ENCODE measurements around the gene APLP1.

APLP1 gene

GRCh38 chr19:35856546-35857149 is 11.7 kb upstream of the APLP1 start, which contains the start of gene KIRREL2:
Gene KIRREL2, plus strand, starts transcription at chr19:35856911. Its CDS starts 209 bp downstream, at chr19:35857120.
- Histone ChIP-seq H3K9ac (ENCODE audit: low read length) (no peak within 1 kb of the TSS), H4K8ac (ENCODE audit: low read depth, low read length) (no peak within 1 kb of the TSS), H2BK12ac (ENCODE audit: low read length) (no peak within 1 kb of the TSS), H3K27ac (ENCODE audit: low read depth, low read length) (no peak within 1 kb of the TSS), H3K14ac (ENCODE audit: low read length) (no peak within 1 kb of the TSS), H3K4me1 (ENCODE audit: control insufficient read depth in 1 of 2, insufficient read depth in 2 of 2, low read length in 2 of 2) (peaks cover 6 to 9% of the 10 kb centered on the region in 2 experiments), H3K9me3 (ENCODE audit: insufficient read depth, low read depth, low read length) (peaks cover 2% of the 10 kb centered on the region), H3K4me3 (ENCODE audit: low read depth, low read length) (peak within 1 kb of the TSS; percentile 27), H3K79me1 (ENCODE audit: low read length) (no peaks in the 10 kb centered on the region), H4K12ac (ENCODE audit: low read depth, low read length) (no peak within 1 kb of the TSS), H2AFZ (ENCODE audit: insufficient read depth, low read length, poor library complexity) (peak within 1 kb of the TSS; percentile 8), H3K27me3 (ENCODE audit: insufficient read depth, low read length) (peaks cover 47% of the 10 kb centered on the region), H3K79me2 (ENCODE audit: control insufficient read depth, insufficient read depth, low read length, poor library complexity) (no peaks in the 10 kb centered on the region), H4K91ac (ENCODE audit: low read depth, low read length) (no peak within 1 kb of the TSS), H2AK5ac (ENCODE audit: low read length) (no peak within 1 kb of the TSS), H3K36me3 (ENCODE audit: control insufficient read depth in 1 of 2, insufficient read depth in 2 of 2, low read length in 2 of 2) (no peaks in the 10 kb centered on the region), H3K4ac (ENCODE audit: low read depth, low read length) (no peak within 1 kb of the TSS), H3K4me2 (ENCODE audit: low read length) (peak within 1 kb of the TSS; percentile 62), H2BK120ac (ENCODE audit: insufficient read depth, low read length, poor library complexity) (no peak within 1 kb of the TSS), H3K23ac (ENCODE audit: low read length) (no peak within 1 kb of the TSS), H2BK5ac (ENCODE audit: low read depth, low read length, poor library complexity) (no peak within 1 kb of the TSS), H3K18ac (ENCODE audit: low read length) (no peak within 1 kb of the TSS)
- WGBS (ENCODE audit: extremely low coverage, insufficient coverage, insufficient read length): no CpG with 5 or more reads among the region's 42 CpGs
- no peak for DNase-seq

GRCh38 chr19:35858311-35858710 is 10.1 kb upstream of the APLP1 start:
- Histone ChIP-seq H3K27me3 (ENCODE audit: insufficient read depth, low read length) (peaks cover 47% of the 10 kb centered on the region), H3K23ac (ENCODE audit: low read length) (no peak overlapping the region), H3K4me3 (ENCODE audit: low read depth, low read length) (no peak overlapping the region), H2AFZ (ENCODE audit: insufficient read depth, low read length, poor library complexity) (no peak overlapping the region), H3K9me3 (ENCODE audit: insufficient read depth, low read depth, low read length) (peaks cover 5% of the 10 kb centered on the region), H3K4me1 (ENCODE audit: control insufficient read depth in 1 of 2, insufficient read depth in 2 of 2, low read length in 2 of 2) (peaks cover 6 to 9% of the 10 kb centered on the region in 2 experiments), H3K4ac (ENCODE audit: low read depth, low read length) (no peak overlapping the region), H3K27ac (ENCODE audit: low read depth, low read length) (no peak overlapping the region), H3K18ac (ENCODE audit: low read length) (no peak overlapping the region), H3K79me1 (ENCODE audit: low read length) (no peaks in the 10 kb centered on the region), H3K79me2 (ENCODE audit: control insufficient read depth, insufficient read depth, low read length, poor library complexity) (no peaks in the 10 kb centered on the region), H2BK120ac (ENCODE audit: insufficient read depth, low read length, poor library complexity) (no peak overlapping the region), H4K91ac (ENCODE audit: low read depth, low read length) (no peak overlapping the region), H3K4me2 (ENCODE audit: low read length) (no peak overlapping the region), H3K36me3 (ENCODE audit: control insufficient read depth in 1 of 2, insufficient read depth in 2 of 2, low read length in 2 of 2) (no peaks in the 10 kb centered on the region), H3K9ac (ENCODE audit: low read length) (no peak overlapping the region), H2BK5ac (ENCODE audit: low read depth, low read length, poor library complexity) (no peak overlapping the region), H2AK5ac (ENCODE audit: low read length) (no peak overlapping the region), H4K8ac (ENCODE audit: low read depth, low read length) (no peak overlapping the region), H2BK12ac (ENCODE audit: low read length) (no peak overlapping the region), H3K14ac (ENCODE audit: low read length) (no peak overlapping the region), H4K12ac (ENCODE audit: low read depth, low read length) (no peak overlapping the region)
- no peak for DNase-seq
- WGBS (ENCODE audit: extremely low coverage, insufficient coverage, insufficient read length): no CpG with 5 or more reads among the region's 6 CpGs

GRCh38 chr19:35859414-35859813 is 9.0 kb upstream of the APLP1 start:
- H4K8ac ChIP-seq (ENCODE audit: low read depth, low read length): no peak overlapping the region
- peaks cover 6 to 9% of the 10 kb centered on the region in 2 experiments for H3K4me1 ChIP-seq (ENCODE audit: control insufficient read depth in 1 of 2, insufficient read depth in 2 of 2, low read length in 2 of 2)
- no peaks in the 10 kb centered on the region for H3K36me3 ChIP-seq (ENCODE audit: control insufficient read depth in 1 of 2, insufficient read depth in 2 of 2, low read length in 2 of 2)
- H2AFZ ChIP-seq (ENCODE audit: insufficient read depth, low read length, poor library complexity): no peak overlapping the region
- no peak for DNase-seq
- no peak overlapping the region for H4K12ac ChIP-seq (ENCODE audit: low read depth, low read length)
- H2AK5ac ChIP-seq (ENCODE audit: low read length): no peak overlapping the region
- no peak overlapping the region for H3K23ac ChIP-seq (ENCODE audit: low read length)
- H2BK12ac ChIP-seq (ENCODE audit: low read length): no peak overlapping the region
- no peak overlapping the region for H3K14ac ChIP-seq (ENCODE audit: low read length)
- no peak overlapping the region for H3K18ac ChIP-seq (ENCODE audit: low read length)
- no peak overlapping the region for H3K4ac ChIP-seq (ENCODE audit: low read depth, low read length)
- no peak overlapping the region for H3K27ac ChIP-seq (ENCODE audit: low read depth, low read length)
- no peak overlapping the region for H2BK120ac ChIP-seq (ENCODE audit: insufficient read depth, low read length, poor library complexity)
- peaks cover 5% of the 10 kb centered on the region for H3K9me3 ChIP-seq (ENCODE audit: insufficient read depth, low read depth, low read length)
- H3K4me3 ChIP-seq (ENCODE audit: low read depth, low read length): no peak overlapping the region
- no peak overlapping the region for H2BK5ac ChIP-seq (ENCODE audit: low read depth, low read length, poor library complexity)
- no peak overlapping the region for H4K91ac ChIP-seq (ENCODE audit: low read depth, low read length)
- H3K27me3 ChIP-seq (ENCODE audit: insufficient read depth, low read length): peaks cover 47% of the 10 kb centered on the region
- no peaks in the 10 kb centered on the region for H3K79me2 ChIP-seq (ENCODE audit: control insufficient read depth, insufficient read depth, low read length, poor library complexity)
- H3K9ac ChIP-seq (ENCODE audit: low read length): no peak overlapping the region
- no CpG with 5 or more reads among the region's 4 CpGs for WGBS (ENCODE audit: extremely low coverage, insufficient coverage, insufficient read length)
- no peak overlapping the region for H3K4me2 ChIP-seq (ENCODE audit: low read length)
- H3K79me1 ChIP-seq (ENCODE audit: low read length): no peaks in the 10 kb centered on the region

DNA sequence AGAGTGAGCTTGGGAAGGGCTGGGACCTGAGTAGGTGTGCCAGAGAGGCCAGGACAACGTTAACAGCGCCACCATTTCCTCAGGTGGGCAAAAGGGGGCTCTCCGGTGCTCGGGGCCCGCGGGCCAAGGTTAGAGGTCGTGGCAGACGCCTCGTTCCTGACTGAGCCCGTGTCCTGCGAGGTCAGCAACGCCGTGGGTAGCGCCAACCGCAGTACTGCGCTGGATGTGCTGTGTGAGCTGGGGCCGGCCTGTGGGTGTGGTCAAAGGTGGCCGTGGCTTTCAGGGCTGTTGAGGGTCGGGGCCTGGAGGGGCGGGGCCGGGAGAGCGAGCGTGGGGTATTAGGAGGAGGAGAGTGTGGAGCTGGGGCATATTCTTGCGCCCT is 7.9 kb upstream of the APLP1 start:
- no peak overlapping the region for H4K12ac ChIP-seq (ENCODE audit: low read depth, low read length)
- no peak overlapping the region for H3K14ac ChIP-seq (ENCODE audit: low read length)
- H3K9ac ChIP-seq (ENCODE audit: low read length): no peak overlapping the region
- H3K4me1 ChIP-seq (ENCODE audit: control insufficient read depth in 1 of 2, insufficient read depth in 2 of 2, low read length in 2 of 2): peaks cover 6 to 9% of the 10 kb centered on the region in 2 experiments
- H3K4me3 ChIP-seq (ENCODE audit: low read depth, low read length): peak overlapping the region; percentile 26
- no peak overlapping the region for H3K23ac ChIP-seq (ENCODE audit: low read length)
- no peaks in the 10 kb centered on the region for H3K36me3 ChIP-seq (ENCODE audit: control insufficient read depth in 1 of 2, insufficient read depth in 2 of 2, low read length in 2 of 2)
- H4K91ac ChIP-seq (ENCODE audit: low read depth, low read length): no peak overlapping the region
- H3K79me1 ChIP-seq (ENCODE audit: low read length): no peaks in the 10 kb centered on the region
- H2BK5ac ChIP-seq (ENCODE audit: low read depth, low read length, poor library complexity): no peak overlapping the region
- H3K4me2 ChIP-seq (ENCODE audit: low read length): peak overlapping the region; percentile 70
- H4K8ac ChIP-seq (ENCODE audit: low read depth, low read length): no peak overlapping the region
- no peak overlapping the region for H2AK5ac ChIP-seq (ENCODE audit: low read length)
- no peak overlapping the region for H3K27ac ChIP-seq (ENCODE audit: low read depth, low read length)
- no peak overlapping the region for H2BK12ac ChIP-seq (ENCODE audit: low read length)
- no peaks in the 10 kb centered on the region for H3K79me2 ChIP-seq (ENCODE audit: control insufficient read depth, insufficient read depth, low read length, poor library complexity)
- DNase-seq: no peak
- no peak overlapping the region for H3K4ac ChIP-seq (ENCODE audit: low read depth, low read length)
- no peak overlapping the region for H2BK120ac ChIP-seq (ENCODE audit: insufficient read depth, low read length, poor library complexity)
- peaks cover 40% of the 10 kb centered on the region for H3K27me3 ChIP-seq (ENCODE audit: insufficient read depth, low read length)
- peaks cover 5% of the 10 kb centered on the region for H3K9me3 ChIP-seq (ENCODE audit: insufficient read depth, low read depth, low read length)
- no peak overlapping the region for H2AFZ ChIP-seq (ENCODE audit: insufficient read depth, low read length, poor library complexity)
- no CpG with 5 or more reads among the region's 24 CpGs for WGBS (ENCODE audit: extremely low coverage, insufficient coverage, insufficient read length)
- H3K18ac ChIP-seq (ENCODE audit: low read length): no peak overlapping the region

All from trophoblast cell (in vitro differentiated cells and primary cell).